GM10266 (cell line): ENCODE results near the gene REC8.

Experiments
- DNase-seq: peaks from one replicate; pipeline ENCODE4 v3.0.0; 2012; ENCODE audit errors: extremely low spot score
- CTCF ChIP-seq: IDR thresholded peaks from 2 replicates; pipeline ENCODE4 v1.5.1; 2012; ENCODE audit warnings: mild to moderate bottlenecking, low read depth; ENCODE audit not compliant: control insufficient read depth, insufficient read depth; ENCODE audit errors: missing control alignments

REC8 gene

DNA sequence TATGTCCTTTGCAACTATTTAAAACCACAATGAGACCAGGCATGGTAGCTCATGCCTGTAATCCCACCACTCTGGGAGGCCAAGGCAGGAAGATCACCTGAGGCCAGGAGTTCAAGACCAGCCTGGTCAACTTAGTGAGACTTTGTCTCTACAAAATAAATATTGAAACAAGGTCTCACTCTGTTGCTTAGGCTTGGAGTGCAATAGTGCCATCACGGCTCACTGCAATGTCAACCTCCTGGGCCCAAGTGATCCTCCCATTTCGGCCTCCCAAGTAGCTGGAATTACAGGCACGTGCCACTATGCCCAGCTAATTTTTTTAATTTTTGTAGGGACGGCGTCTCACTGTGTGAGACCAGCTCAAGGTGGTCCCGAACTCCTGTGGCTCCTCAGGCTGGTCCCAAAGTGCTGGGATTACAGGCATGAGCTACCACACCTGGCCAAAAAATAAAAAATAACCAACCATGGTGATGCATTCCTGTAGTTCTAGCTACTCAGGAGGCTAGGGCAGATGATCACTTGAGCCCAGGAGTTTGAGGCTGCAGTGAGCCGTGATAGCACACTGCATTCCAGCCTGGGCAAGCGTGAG lies 42.4 kb upstream of the REC8 start:
- no peak for DNase-seq
- no peak for TF ChIP-seq CTCF

DNA sequence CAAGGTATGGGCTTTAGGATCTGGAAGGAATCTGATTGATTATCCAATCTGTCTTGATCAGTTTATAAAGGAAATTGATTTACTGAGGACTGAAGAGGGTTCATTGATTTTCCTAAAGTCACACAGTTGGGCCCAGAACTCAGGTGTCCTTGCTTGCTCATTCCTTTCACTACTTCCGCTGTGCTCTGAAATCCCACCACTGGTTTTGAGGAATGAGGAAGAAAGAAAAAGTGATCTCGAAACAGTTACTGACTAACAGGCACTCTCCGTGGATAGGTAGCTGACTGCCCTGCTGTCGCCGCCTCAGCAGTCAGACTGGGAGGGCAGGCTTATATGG lies 41.5 kb upstream of the REC8 start, which contains the start of gene FITM1:
FITM1 (plus strand) TSS at position 280 of the 337 bp plus-strand sequence. CDS start 905 bp downstream, outside the sequence.
- no peak for DNase-seq
- no peak for TF ChIP-seq CTCF

DNA sequence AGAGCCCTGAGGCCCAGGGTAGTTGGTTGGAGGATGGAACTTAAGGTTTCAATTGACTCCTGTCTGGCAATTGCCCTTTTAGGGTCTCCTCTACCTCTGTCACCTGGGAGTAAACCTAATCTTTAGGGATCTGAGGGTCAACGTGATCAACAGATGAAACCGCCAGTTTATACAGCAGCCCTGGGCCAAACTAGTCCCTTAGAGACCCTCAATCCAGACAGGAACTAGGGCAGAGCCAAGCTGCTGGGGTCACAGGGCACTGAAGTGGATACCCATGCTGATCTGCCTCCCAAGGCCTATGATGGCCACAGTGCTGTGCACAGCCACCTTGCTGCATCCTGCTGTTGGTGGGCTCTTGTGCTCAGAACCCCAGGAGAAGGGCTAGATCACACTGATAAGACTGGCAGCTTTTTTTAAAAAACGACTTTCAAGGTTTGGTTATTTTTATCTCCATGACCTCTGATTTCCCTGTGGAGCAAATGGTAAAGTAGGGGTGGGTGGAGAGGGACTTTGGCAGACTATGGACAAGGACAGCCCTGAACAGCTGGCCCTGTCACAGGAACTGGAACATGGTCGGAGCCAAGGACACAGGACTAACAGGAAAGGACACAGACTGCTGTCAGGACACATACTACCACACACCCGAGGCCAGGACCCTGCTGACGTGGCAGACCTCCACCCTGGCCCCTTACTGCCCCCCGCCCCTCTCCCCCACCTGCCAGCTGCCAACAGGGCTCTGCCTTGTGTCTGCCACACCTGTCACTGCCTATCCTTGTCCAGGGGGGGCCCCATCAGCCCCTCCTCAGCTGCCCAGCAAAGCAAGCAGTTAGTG lies 40.9 kb upstream of the REC8 start:
- no peak for DNase-seq
- TF ChIP-seq CTCF, result no peak

- DNase-seq, result no peak
- TF ChIP-seq CTCF, result no peak
Observed at GRCh38 chr14:24131549-24131966, 40.3 kb upstream of the REC8 start.

- TF ChIP-seq CTCF, result no peak
- DNase-seq, result no peak
Observed at GRCh38 chr14:24132061-24132685, 39.7 kb upstream of the REC8 start.

- TF ChIP-seq CTCF, result no peak
- no peak for DNase-seq
Observed at GRCh38 chr14:24132976-24133375, 38.9 kb upstream of the REC8 start.

GRCh38 chr14:24133735-24134134 lies 38.1 kb upstream of the REC8 start:
- no peak for TF ChIP-seq CTCF
- no peak for DNase-seq
